GM12873 (cell line): ENCODE results near the gene PHKA2.

Source experiments
- CTCF ChIP-seq: IDR thresholded peaks from 2 replicates; pipeline ENCODE4 v1.5.1; 2012; ENCODE audit warnings: low read depth, mild to moderate bottlenecking, moderate library complexity, low read length, control low read depth; ENCODE audit not compliant: insufficient read depth; ENCODE audit errors: missing control alignments

PHKA2 gene

GRCh38 chrX:18900401-18900976 is 83.4 kb downstream of the PHKA2 start:
- no peak for TF ChIP-seq CTCF

- TF ChIP-seq CTCF, result peak; percentile 58
These were observed 84.0 kb downstream of the PHKA2 start for GRCh38 chrX:18899796-18900380.

GRCh38 chrX:18898492-18898891 is 85.4 kb downstream of the PHKA2 start:
- TF ChIP-seq CTCF, result no peak

GRCh38 chrX:18898091-18898490 is 85.8 kb downstream of the PHKA2 start:
- TF ChIP-seq CTCF, result no peak

- TF ChIP-seq CTCF, result no peak
These were observed 86.3 kb downstream of the PHKA2 start for GRCh38 chrX:18897611-18898010.

- no peak for TF ChIP-seq CTCF
These were observed 87.0 kb downstream of the PHKA2 start for GRCh38 chrX:18896680-18897544.

- TF ChIP-seq CTCF, result no peak
These were observed 88.5 kb downstream of the PHKA2 start for GRCh38 chrX:18895189-18895951.
